Measurements from ENCODE around the gene ARHGEF25.
"Not testable (repeated sequence)": the region's sequence is repeated elsewhere in the genome, so short reads cannot be mapped to it uniquely, and the experiment has no call there.

The ARHGEF25 gene

GRCh38 chr12:57640175-57641042 is 29.2 kb downstream of the ARHGEF25 start:
- no peak for DNase-seq

GRCh38 chr12:57641699-57642442 is 30.6 kb downstream of the ARHGEF25 start:
- DNase-seq: no peak

GRCh38 chr12:57645990-57646658 is 34.9 kb downstream of the ARHGEF25 start:
- DNase-seq: peak; percentile 13

- DNase-seq: not testable (repeated sequence)
Measured at GRCh38 chr12:57646659-57647049, 35.4 kb downstream of the ARHGEF25 start.

GRCh38 chr12:57654042-57654441 is 42.8 kb downstream of the ARHGEF25 start:
- no peak for DNase-seq

- DNase-seq: no peak
Measured at GRCh38 chr12:57655541-57656240, 44.5 kb downstream of the ARHGEF25 start.

- not testable (repeated sequence) for DNase-seq
Measured at GRCh38 chr12:57656408-57656807, 45.2 kb downstream of the ARHGEF25 start.

- no peak for DNase-seq
Measured at GRCh38 chr12:57657744-57658143, 46.5 kb downstream of the ARHGEF25 start.

GRCh38 chr12:57658890-57659289 is 47.7 kb downstream of the ARHGEF25 start:
- DNase-seq: no peak

- DNase-seq: no peak
Measured at GRCh38 chr12:57661376-57661775, 50.1 kb downstream of the ARHGEF25 start.

- DNase-seq: not testable (repeated sequence)
Measured at GRCh38 chr12:57665066-57665820, 54.0 kb downstream of the ARHGEF25 start.
